Ramos (cell line): ENCODE measurements around the gene AGRN.
"Not testable (repeated sequence)": the region's sequence is repeated elsewhere in the genome, so short reads cannot be mapped to it uniquely, and the experiment has no call there.

Experiments used
- in situ Hi-C: fragments of 300-500 bp; cut with MboI; formaldehyde crosslinking; loops from one replicate; pipeline ENCODE4 v1.14.3; 2022; ENCODE audit warnings: low sequenced_read_pairs; ENCODE audit not compliant: unreplicated experiment

AGRN gene

DNA sequence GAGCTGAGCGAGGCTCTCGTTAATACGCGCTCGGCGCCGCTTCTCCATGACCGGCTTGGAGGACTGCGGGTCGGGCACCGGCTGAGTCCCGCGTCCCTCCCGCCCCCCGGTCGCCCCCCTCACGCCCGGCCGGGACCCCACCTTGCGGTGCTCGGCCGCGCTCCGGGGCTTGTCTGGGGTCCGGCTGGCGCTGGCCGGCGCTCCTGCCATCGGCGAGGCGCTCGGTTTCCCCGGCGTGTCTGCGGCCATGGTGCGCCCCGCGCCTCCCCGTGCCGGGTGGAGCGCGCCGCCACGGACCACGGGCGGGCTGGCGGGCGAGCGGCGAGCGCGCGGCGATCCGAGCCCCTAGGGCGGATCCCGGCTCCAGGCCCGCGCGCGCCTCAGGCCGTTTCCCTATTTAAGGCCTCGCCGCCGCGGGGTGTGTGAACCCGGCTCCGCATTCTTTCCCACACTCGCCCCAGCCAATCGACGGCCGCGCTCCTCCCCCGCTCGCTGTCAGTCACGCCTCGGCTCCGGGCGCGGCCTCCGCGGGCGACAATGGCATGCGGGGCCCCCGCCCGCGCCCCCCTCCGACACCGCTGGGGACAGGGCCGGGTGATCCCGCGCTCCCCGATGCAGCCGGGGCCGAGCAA lies 20.1 kb upstream of the AGRN start, which contains the start of gene HES4:
Gene HES4 (minus strand): TSS at position 373 of the 632 bp plus-strand sequence. CDS start 124 bp downstream, at position 249.
- in situ Hi-C loops: no loop called here

DNA sequence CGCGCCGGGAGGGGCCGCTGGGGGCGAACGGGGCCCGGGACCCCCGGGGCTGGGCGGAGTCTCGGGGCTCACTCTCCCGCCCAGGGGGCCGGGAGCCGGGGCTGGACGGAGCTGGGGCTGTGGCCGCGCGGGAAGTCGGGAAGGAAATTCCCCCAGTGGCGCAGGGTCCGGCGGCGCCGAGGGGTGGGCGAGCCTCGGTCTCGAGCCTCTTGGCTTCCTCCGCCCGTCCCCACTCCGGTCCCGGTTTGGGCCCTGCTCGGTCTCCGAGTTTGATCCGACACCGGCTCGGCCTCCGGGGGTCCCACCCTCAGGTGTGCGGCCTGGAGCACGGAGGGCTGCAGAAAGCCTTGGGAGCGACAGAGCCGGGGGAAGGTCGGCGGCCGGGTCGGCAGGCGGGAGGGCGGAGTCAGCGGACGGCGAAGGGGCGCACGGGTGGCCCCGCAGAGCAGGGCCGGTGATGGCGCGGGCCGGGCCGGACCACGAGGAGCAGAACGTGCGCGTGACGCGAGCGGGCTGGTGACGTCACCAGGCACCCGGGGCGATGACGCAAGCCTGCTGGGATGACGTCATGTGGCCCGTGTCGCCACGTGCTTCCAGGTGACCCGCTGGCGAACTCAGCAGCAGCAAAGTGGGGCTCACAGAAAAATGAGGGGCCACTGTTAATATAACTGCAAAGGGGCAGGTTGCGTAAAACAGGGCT lies 19.4 kb upstream of the AGRN start:
- in situ Hi-C loops: no loop called here

DNA sequence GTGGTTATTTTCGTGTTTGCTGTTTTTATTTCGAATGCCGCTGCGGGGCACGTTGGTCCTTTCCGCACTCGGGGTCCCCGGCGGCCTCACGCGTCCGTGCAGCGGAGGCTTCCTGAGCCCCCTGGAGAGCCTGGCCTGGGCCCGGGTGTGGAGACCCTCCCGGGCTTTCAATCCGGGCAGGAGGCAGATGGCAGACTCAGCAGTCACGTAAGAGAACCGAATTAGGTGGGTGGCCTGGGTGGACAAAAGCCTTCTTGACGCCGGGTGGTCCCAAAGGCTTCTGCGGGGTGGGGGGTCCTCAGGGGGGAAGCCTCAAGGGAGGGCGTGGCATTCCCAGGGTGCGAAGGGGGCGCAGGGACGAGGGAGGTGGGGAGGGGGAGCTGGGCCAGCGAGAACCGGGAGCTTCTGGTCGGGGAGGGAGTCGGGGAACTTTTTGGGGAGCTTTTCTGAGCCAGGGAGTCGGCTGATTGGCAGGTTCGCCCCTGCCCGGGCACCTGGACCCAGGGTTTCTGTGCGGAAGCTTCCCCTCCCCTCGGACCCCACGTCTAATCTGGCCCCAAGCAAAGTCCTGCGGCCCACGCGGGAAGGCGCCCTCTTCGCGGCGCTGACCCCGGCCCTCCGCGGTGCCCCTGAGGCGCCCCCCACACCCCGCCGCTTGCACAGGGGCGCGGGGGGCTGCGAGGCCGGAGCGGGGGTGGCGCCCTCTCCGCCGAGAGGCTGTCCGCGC lies 18.7 kb upstream of the AGRN start:
- in situ Hi-C loops: no loop called here

DNA sequence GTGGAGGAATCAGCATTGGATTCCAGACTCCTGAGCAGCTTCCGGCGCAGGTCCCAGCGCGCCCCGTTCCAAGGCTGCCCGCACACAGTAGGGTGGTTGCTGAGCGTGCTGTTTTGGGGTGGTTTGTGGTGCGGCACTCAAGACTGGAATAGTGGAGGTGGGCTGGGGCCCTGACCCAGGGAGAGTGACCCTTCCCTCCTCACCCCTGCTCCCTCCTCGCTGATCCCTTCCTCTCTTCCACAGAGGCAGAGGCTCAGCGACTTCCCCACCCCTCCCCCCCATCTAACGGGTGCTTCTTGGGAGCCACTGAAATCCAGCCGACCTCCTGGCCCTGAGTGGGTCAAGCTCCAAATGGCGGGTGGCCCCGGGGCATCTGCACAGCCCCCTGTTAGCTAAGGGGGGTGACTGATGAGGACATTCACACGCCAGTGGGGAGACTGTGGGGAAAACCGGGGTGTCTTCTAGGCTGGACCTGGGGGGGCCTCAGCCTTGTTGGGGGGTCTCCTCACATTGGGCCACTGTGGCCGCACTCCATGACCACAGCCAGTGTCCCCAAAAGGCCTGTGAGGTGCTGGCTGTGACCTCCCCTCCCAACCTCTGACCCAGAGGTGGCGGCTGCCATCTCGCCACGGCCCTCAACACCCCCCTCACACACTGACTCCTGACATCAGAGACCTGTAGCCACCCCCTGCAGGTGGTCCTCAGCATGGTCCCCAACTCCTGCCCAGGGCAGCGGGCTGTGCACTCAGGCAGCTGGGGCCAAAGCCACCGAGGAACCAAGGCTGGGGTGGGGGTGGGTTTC lies 16.1 kb upstream of the AGRN start:
- in situ Hi-C loops: no loop called here

DNA sequence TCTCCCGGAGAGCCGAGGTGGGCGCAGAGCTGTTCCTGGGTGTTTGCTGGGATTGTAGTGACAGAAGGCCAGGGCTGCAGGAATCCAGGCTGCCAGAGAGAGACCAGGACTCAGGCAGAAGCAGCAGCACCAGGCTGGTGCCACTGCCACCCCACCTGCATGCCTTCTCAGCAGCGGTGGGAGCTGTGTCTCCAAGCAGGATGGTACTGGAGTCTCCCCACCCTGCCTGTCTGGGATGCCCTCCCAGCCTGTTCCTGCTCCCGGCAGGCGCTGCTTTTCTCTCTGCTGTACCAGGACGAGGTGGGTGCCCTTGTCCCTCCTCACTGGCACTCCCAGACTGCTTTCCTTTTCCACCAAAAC lies 15.5 kb upstream of the AGRN start:
- in situ Hi-C loops: no loop called here

DNA sequence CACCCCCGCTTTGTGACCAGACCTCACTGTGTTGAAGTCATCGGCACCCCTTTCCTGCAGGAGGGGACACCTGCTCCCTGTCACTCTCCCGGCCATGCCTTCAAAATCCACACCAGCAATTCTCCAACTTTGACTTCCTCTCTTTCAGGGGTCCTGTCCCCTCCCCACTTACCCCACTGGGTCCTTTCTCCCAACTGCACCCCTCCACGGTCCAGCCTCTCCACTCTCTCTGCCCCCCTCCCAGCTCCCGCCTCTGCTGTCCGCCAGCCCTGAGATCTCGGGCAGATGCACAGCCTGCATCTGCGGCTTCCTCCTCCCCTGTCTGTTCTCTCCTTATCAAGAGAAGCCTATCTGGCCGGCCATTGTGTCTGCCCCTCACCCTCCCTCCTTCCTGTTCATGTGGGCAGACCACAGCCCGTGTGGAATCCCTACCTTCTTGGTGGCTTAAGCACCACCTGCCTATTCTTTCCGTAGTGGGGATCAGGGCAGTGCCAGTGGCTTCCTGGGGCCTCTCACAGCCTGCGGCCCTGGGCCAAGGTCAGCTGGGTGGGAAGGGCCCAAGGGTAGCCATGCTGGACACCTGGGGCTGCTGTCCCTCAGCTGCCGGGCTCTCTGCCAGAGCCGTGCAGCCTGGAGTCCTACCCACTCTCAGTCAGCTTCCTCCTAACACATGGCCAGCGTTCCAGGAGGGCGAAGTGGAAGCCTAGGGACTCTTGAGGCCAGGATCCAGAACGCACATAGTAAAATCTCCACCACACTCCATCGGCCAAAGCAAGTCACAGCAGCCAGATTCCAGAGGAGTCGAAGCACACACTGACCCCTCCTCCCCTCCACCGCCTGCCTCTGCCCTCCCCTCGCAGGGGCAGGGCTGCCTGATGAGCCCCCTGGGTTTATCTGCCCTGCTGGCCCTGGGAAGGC lies 14.9 kb upstream of the AGRN start:
- in situ Hi-C loops: no loop called here

DNA sequence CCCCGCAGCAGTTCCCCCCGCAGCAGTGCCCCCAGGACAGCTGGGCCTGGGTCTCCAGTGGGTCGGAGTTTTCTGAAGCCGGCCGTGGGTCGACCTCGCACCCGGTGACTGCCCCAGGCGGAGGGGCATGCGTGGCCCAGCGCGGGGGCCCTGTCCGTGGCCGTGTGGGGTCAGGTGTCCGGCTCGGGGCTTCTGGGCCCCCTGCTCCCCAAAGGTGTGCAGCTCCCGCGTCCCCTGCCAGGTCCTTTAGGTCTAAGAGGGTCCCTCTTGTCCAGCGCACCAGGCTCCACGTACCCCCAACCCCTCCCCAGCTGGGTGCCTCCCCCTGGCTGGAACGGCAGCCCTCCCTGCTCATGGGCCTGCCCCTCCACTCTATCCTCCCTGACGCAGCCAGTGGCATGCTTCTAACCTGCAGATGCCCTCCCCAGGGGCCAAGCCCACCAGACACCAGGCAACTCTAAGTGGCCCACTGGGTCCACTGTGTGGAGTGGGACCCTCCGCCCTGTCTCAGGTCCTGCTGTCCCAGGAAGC lies 14.1 kb upstream of the AGRN start:
- in situ Hi-C loops: no loop called here

DNA sequence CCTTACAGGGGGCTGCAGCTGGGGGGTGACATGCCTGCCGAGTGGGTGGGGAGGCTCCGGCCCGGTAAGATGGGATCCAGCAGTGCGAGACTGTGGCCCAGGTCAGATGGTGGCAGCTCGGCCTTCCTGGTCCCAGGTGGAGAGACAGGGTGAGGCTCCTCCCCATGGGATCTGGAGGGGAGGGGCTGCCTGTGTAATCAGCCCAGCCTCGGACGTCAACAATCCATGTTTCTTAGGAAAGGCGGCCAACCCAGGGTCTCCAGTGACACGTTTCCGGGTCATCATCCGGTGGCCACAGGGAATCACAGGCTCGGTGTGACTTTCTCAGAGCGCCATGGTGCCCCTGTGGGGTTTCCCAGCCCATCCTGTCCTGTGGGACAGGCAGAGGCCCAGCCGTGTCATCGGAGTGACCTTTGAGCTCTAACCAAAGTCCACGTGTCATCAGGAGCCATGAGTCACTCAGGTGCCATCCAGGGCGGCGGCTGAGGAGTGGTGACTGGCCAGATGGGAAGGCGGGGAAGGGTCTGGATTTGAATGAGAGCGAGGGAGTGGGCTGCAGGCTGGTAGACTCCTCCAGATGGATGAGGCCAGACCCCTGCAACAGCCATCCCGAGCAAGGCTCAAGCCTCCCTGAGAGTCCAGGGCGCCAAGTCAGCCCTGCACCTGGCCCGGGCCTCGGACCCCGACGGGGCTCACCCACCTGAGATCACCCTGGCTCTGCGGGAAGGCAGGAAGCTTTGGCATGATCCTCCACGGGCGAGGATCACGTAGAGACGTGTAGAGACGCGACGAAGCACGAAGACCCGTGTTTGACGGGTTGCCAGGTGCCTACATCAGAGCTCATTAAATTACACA lies 13.4 kb upstream of the AGRN start:
- in situ Hi-C loops: no loop called here

DNA sequence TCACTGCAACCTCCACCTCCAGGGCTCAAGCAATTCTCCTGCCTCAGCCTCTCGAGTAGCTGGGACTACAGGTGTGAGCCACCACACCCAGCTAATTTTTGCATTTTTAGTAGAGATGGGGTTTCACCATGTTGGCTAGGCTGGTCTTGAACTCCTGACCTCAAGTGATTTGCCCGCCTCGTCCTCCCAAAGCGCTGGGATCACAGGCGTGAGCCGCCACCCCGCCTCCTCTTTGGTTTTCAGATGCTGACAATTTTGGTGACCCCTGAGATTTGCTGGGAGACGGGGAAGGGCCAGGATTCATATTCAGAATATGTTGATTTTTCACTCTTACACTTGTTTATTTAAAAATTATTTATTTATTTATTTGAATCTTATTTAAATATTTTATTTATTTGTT lies 9.8 kb upstream of the AGRN start:
- in situ Hi-C loops: not testable (repeated sequence)

DNA sequence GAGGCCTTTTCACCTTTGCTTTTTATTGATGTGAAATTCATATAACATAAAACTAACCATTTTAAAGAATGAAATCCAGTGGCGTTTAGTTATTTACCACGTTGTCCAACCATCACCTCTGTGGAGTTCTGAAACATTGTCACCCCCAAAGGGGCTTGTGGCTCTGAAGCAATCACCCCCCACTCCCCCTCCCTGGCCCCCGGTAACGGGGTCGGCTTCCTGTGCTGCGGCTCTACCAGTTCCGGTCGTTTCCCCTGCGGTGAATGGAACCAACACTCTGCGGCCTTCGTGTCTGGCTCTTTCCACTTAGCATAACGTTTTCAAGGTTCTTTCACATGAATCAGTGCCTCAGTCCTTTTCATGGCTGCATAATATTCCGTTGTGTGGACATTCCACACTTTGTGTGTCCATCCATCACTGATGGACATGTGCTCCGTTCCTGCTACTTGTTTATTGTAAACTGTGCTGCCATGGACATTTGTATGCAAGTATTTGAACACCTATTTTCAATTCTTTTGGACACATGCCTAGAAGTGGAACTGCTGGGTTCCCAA lies 8.4 kb upstream of the AGRN start:
- in situ Hi-C loops: no loop called here

DNA sequence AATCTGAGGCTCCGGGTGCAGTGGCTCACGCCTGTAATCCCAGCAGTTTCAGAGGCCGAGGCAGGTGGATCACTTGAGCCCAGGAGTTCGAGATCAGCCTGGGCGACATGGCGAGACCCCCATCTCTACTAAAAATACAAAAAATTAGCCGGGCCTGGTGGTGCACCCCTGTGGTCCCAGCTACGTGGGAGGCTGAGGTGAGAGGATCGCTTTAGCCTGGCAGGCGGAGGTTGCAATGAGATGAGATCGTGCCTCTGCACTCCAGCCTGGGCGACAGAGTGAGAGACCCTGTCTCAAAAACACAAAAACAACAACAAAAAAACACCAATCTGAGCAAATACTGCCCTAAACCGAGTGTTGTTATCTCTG lies 7.2 kb upstream of the AGRN start:
- in situ Hi-C loops: not testable (repeated sequence)

DNA sequence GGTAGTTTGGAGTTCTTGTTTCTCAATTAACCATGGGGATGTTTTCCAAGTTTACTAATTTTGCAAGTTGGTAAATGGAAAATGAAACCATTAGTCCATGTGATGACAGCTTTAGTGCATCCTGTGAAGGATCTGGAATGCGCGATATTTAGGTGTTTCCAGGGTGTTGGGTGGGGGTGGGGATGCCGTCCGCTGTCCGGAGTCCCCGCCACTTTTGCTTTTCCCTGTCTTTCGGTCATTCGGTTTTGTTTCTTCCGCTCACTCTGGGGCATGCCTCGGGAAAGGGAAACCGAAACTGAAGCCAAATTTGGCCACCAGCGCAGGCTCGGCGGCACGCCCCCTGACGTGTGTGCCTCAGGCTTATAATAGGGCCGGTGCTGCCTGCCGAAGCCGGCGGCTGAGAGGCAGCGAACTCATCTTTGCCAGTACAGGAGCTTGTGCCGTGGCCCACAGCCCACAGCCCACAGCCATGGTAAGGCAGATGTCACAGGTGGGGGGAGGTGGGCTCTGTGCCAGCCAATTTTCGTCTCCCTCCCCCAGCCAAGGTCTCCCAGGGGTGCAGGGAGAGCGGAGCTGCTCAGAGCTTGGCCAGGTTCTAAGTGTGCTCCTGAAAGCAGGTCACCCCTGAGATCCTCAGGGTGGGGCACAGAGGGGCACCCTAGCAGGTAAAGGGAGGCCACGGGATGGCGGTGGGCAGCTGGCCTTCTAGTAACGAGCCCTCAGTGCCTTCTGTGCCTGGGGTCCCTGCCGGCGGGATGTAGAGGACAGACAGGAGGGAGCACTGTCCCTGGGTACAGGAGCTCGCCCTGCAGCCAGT lies 6.6 kb upstream of the AGRN start, which contains the start of gene ISG15:
Gene ISG15 (plus strand): TSS at position 393 of the 817 bp plus-strand sequence. CDS start 77 bp downstream, at position 470.
- in situ Hi-C loops: no loop called here

DNA sequence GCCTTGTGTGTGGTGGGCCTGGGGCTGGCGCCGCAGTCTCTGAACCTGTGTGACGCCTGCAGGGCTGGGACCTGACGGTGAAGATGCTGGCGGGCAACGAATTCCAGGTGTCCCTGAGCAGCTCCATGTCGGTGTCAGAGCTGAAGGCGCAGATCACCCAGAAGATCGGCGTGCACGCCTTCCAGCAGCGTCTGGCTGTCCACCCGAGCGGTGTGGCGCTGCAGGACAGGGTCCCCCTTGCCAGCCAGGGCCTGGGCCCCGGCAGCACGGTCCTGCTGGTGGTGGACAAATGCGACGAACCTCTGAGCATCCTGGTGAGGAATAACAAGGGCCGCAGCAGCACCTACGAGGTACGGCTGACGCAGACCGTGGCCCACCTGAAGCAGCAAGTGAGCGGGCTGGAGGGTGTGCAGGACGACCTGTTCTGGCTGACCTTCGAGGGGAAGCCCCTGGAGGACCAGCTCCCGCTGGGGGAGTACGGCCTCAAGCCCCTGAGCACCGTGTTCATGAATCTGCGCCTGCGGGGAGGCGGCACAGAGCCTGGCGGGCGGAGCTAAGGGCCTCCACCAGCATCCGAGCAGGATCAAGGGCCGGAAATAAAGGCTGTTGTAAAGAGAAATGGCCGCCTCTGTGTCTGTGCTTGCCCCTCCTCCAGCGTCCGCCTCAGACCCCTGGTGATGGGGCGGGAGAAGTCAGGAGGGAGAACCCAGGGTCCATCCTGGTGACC lies 5.8 kb upstream of the AGRN start:
- in situ Hi-C loops: no loop called here

DNA sequence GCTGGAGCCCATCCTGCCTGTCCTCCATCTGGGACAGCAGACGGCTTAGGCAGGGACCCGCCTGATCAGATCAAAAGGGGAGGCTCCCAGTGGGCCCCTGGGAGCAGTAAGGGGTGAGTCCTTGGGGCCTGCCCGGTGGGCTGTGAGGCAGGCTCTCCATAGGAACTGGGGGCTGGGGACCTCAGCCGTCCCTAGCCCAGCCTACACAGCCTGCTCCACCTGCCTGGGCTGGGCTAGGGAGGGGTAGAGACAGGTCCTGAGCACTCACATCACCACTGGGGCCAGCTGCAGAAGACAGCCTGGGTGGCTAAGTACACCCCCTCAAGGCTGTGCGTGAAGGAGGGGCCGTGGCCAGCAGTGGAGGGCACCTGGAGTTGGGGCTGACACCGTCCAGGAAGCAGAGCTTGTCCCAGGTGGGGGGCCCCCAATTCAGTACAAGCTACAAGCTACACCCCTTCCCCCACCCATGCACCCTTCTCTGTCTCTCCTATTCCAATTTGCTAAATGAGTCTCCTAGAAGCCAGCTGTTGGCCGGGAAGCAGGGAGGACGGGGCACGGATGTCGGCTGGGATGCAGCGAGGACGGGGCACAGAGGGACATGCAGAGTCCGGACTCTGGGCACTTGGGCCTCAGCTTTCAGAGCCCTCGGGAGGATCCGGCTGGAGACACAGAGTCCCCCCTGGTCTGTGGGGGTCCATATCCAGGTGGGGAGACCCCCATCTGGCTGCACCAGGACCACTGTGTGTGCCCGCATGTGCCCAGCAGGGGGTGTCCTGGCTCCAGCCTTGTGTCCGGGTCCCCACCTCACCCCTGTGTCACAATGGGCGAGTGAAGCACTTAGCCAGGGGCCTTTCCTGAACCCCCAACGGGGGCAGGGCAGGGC lies 4.9 kb upstream of the AGRN start:
- in situ Hi-C loops: no loop called here

DNA sequence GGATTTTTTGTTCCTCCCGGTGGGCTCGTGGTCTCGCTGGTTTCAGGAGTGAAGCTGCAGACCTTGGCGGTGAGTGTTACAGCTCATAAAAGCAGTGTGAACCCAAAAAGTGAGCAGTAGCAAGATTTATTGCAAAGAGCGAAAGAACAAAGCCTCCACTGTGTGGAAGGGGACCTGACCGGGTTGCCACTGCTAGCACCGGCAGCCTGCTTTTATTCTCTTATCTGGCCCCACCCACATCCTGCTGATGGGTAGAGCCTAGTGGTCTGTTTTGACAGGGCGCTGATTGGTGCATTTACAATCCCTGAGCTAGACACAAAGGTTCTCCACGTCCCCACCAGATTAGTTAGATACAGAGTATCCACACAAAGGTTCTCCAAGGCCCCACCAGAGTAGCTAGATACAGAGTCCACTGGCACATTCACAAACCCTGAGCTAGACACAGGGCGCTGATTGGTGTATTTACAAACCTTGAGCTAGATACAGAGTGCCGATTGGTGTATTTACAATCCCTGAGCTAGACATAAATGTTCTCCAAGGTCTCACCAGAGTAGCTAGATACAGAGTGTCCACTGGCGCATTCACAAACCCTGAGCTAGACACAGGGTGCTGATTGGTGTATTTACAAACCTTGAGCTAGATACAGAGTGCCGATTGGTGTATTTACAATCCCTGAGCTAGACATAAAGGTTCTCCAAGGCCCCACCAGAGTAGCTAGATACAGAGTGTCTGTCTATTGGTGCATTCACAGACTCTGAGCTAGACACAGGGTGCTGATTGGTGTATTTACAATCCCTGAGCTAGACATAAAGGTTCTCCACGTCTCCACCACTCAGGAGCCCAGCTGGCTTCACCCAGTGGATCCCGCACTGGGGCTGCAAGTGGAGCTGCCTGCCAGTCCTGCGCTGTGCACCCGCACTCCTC lies 2.3 kb upstream of the AGRN start:
- in situ Hi-C loops: not testable (repeated sequence)
